HG03460 (cell line): Measurements from ENCODE around the gene SNAPIN.

Experiments
- ATAC-seq: cut with Tn5 transposase; IDR thresholded peaks from one replicate; pipeline ENCODE4 v1.9.1; 2021; ENCODE audit not compliant: unreplicated experiment

Gene SNAPIN

GRCh38 chr1:153699768-153700167, 41.3 kb downstream of the SNAPIN start:
- ATAC-seq: no peak

- ATAC-seq: no peak
These were observed 47.0 kb downstream of the SNAPIN start for GRCh38 chr1:153705484-153705883.

DNA sequence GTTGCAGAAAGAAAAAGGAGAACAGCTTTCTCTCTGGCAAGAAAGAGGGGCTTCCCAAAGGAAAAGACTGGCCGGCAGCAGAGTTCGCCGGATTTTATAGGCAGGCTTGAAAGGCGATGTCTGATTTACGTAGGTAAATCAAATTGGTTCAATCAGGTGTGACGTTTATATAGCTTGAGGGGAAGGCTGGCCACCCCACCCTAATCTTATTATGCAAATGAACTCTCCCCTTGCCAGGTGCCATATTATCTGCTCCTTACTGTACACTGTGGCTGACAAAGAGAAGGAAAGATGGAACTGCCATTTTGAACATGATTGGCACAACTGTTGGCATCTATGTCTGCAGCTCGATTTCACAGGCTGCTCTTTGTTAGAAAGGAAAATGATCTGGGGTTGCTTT, 52.5 kb downstream of the SNAPIN start:
- ATAC-seq: no peak
